PC-3 (cell line): ENCODE data around the gene SULT2B1. TPM values are rescaled to one million over a fixed set of nuclear protein-coding genes. Genes with fewer than 3 reads are reported as not detected.

ENCODE experiments used
- ATAC-seq: fragments of 200-7000 bp; cut with Tn5 transposase; 2 replicates; pipeline ENCODE4 v1.9.1; 2020; ENCODE audit warnings: mild to moderate bottlenecking, moderate library complexity
- BruUV-seq: library from RNA; stranded (reverse); fragments of 400-500 nt; replicated peaks from 2 replicates; lab custom pipeline; 2021; lab: Mats Ljungman, UMichigan
- CTCF ChIA-PET: fragments of 300-600 bp; sonication (Branson Sonifier 250); formaldehyde crosslinking; loops from one replicate; lab custom pipeline; 2022; ENCODE audit warnings: antibody characterized with exemption; lab: Charles Lee
- POLR2A ChIA-PET: fragments of 300-600 bp; sonication (Branson Sonifier 250); formaldehyde crosslinking; loops from one replicate; lab custom pipeline; 2022; ENCODE audit warnings: antibody characterized with exemption; ENCODE audit not compliant: unreplicated experiment; lab: Charles Lee
- DNase-seq: peaks from one replicate; pipeline ENCODE4 v3.0.0-alpha.2; 2015
- H2AFZ ChIP-seq: fragments of 300-600 bp; sonication (generic); 2 replicates; pipeline ENCODE4 v1.6.0; 2016; ENCODE audit warnings: antibody characterized with exemption, low read length
- H3F3A ChIP-seq: fragments of 300-600 bp; sonication (generic); one replicate; pipeline ENCODE4 v1.6.0; 2017; ENCODE audit warnings: antibody characterized with exemption, low read length, control low read depth, mild to moderate bottlenecking; ENCODE audit not compliant: unreplicated experiment
- H3K27ac ChIP-seq: fragments of 300-600 bp; sonication (generic); 2 replicates; pipeline ENCODE4 v1.5.1; 2016; ENCODE audit warnings: mild to moderate bottlenecking, low read length
- H3K27me3 ChIP-seq: fragments of 300-600 bp; sonication (generic); 2 replicates; pipeline ENCODE4 v1.6.1; 2016; ENCODE audit warnings: low read length, mixed read lengths
- H3K36me3 ChIP-seq: fragments of 300-600 bp; sonication (generic); 2 replicates; pipeline ENCODE4 v1.6.1; 2016; ENCODE audit warnings: low read depth, mixed run types, low read length, mixed read lengths
- H3K4me1 ChIP-seq: fragments of 300-600 bp; sonication (generic); 2 replicates; pipeline ENCODE4 v1.5.1; 2016; ENCODE audit warnings: low read length; ENCODE audit not compliant: insufficient read depth
- H3K4me2 ChIP-seq: fragments of 300-600 bp; sonication (generic); 2 replicates; pipeline ENCODE4 v1.6.0; 2016; ENCODE audit warnings: low read length
- H3K4me3 ChIP-seq: fragments of 300-600 bp; sonication (generic); 2 replicates; pipeline ENCODE4 v1.5.1; 2016; ENCODE audit warnings: mild to moderate bottlenecking, low read length, mixed read lengths
- H3K79me2 ChIP-seq: fragments of 300-600 bp; sonication (generic); 2 replicates; pipeline ENCODE4 v1.6.1; 2017; ENCODE audit warnings: low read length, mixed read lengths
- H3K9ac ChIP-seq: fragments of 300-600 bp; sonication (generic); 2 replicates; pipeline ENCODE4 v1.6.0; 2016; ENCODE audit warnings: mild to moderate bottlenecking, low read length
- H3K9me2 ChIP-seq: fragments of 300-600 bp; sonication (generic); replicated peaks from 2 replicates; pipeline ENCODE4 v1.6.1; 2016; ENCODE audit warnings: mixed run types, low read length, mixed read lengths
- H3K9me3 ChIP-seq: fragments of 300-600 bp; sonication (generic); 2 replicates; pipeline ENCODE4 v1.6.1; 2016; ENCODE audit warnings: low read length, mixed read lengths
- H4K20me1 ChIP-seq: fragments of 300-600 bp; sonication (generic); 2 replicates; pipeline ENCODE4 v1.6.1; 2016; ENCODE audit warnings: low read length, mixed read lengths
- EZH2 ChIP-seq: fragments of 300-600 bp; sonication (generic); IDR thresholded peaks from one replicate; pipeline ENCODE4 v1.6.1; 2017; ENCODE audit warnings: antibody characterized with exemption, mild to moderate bottlenecking, low read length; ENCODE audit not compliant: unreplicated experiment
- EZH2phosphoT487 ChIP-seq: fragments of 300-600 bp; sonication (generic); IDR thresholded peaks from 2 replicates; pipeline ENCODE4 v1.6.1; 2018; ENCODE audit warnings: mild to moderate bottlenecking, antibody characterized with exemption, low read length, borderline replicate concordance
- intact Hi-C: fragments of 100-400 bp; cut with micrococcal nuclease; formaldehyde crosslinking; loops from 2 replicates; pipeline ENCODE4 v1.9.0; 2023
- total RNA-seq: library from RNA; depleted of rRNA; stranded (reverse); fragments of >200 nt; gene quantifications from 2 replicates; pipeline ENCODE4 v1.2.3, GENCODE V29; 2014
- TF ChIP-seq, protein P1 (sequence below): fragments of 300-600 bp; sonication (generic); conservative IDR thresholded peaks from 2 replicates; pipeline ENCODE4 v1.5.1; 2017; ENCODE audit warnings: antibody characterized with exemption, low read depth, mild to moderate bottlenecking, low read length

The SULT2B1 gene
- total RNA-seq, 1 experiment from 2014 or later = 6.7 TPM

DNA sequence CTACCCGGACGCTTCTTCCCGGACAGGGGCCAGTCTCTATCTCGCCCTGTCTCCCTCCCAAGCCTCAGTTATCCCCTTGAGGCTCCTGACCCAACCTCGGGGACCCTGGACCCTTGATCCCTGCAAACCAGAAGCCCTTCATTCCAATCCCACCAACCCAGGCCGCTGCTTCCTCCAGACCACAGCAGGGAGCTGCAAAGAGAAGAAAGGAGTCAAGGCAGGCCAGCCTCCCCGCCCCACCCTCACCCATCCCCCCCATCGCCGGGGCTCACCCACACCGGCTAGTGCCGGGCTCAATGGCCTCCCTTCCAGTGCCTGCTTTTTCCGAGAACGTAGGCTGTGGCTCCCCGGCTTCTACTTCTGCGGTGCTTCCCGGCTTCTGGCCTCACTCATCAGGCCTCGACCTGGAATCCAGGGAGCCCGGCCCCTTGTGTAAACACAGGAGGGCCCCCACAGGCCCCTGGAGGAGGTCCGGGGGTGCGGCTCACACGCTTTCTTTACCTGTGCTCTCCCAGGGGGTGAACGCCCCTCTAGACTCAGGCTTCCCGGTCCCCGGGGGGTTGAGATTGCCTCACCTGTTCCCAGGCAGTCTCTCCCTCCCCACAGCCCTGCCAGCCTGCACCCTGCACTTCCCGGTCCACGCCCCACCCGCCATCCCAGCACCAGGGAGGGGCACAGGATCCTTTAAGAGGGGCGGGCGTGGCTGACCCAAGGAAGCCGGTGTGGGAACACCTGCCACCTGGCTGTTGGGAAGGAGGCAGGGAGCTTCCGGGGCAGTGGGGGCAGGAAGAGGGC lies 62.7 kb downstream of the SULT2B1 start, which contains the start of gene FAM83E:
TSS of gene FAM83E (minus strand) at position 641 of the 795 bp plus-strand sequence. CDS start 1,704 bp downstream, outside the sequence.
- no peaks in the 10 kb centered on the region for H3K9me2 ChIP-seq
- CTCF ChIA-PET = no interaction called here
- no peaks in the 10 kb centered on the region for H3K9me3 ChIP-seq
- no peak within 1 kb of the TSS for H3K9ac ChIP-seq
- peak; percentile 9; the same call in 1 of the 2 replicates for ATAC-seq
- POLR2A ChIA-PET = no interaction called here
- no peak within 1 kb of the TSS for H2AFZ ChIP-seq
- intact Hi-C loops = no loop called here
- H3K4me3 ChIP-seq = no peak within 1 kb of the TSS
- H3K4me2 ChIP-seq = no peak within 1 kb of the TSS
- H3F3A ChIP-seq = no peaks in the 10 kb centered on the region
- peak; percentile 41 for DNase-seq
- peaks cover 35% of the 10 kb centered on the region for H3K36me3 ChIP-seq
- TF ChIP-seq EZH2phosphoT487 (no peak), EZH2 (no peak)
- TF ChIP-seq, protein P1, sequence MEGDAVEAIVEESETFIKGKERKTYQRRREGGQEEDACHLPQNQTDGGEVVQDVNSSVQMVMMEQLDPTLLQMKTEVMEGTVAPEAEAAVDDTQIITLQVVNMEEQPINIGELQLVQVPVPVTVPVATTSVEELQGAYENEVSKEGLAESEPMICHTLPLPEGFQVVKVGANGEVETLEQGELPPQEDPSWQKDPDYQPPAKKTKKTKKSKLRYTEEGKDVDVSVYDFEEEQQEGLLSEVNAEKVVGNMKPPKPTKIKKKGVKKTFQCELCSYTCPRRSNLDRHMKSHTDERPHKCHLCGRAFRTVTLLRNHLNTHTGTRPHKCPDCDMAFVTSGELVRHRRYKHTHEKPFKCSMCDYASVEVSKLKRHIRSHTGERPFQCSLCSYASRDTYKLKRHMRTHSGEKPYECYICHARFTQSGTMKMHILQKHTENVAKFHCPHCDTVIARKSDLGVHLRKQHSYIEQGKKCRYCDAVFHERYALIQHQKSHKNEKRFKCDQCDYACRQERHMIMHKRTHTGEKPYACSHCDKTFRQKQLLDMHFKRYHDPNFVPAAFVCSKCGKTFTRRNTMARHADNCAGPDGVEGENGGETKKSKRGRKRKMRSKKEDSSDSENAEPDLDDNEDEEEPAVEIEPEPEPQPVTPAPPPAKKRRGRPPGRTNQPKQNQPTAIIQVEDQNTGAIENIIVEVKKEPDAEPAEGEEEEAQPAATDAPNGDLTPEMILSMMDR = no peak
- H3K27ac ChIP-seq = no peak within 1 kb of the TSS
- no TSS peak for BruUV-seq
- H3K4me1 ChIP-seq = peaks cover 21% of the 10 kb centered on the region
- H3K27me3 ChIP-seq = no peaks in the 10 kb centered on the region
- peaks cover 32% of the 10 kb centered on the region for H4K20me1 ChIP-seq
- H3K79me2 ChIP-seq = peaks cover 35% of the 10 kb centered on the region

GRCh38 chr19:48615231-48616040 lies 63.5 kb downstream of the SULT2B1 start:
- Histone ChIP-seq H3K4me3 (no peak overlapping the region), H3K9me2 (no peaks in the 10 kb centered on the region), H3K36me3 (peaks cover 35% of the 10 kb centered on the region), H3K9ac (no peak overlapping the region), H4K20me1 (peaks cover 32% of the 10 kb centered on the region), H3K27me3 (no peaks in the 10 kb centered on the region), H2AFZ (no peak overlapping the region), H3F3A (no peaks in the 10 kb centered on the region), H3K9me3 (no peaks in the 10 kb centered on the region), H3K79me2 (peaks cover 42% of the 10 kb centered on the region), H3K4me2 (no peak overlapping the region), H3K4me1 (peaks cover 27% of the 10 kb centered on the region), H3K27ac (no peak overlapping the region)
- no peak for DNase-seq
- CTCF ChIA-PET = no interaction called here
- ATAC-seq = no peak
- BruUV-seq = no TSS peak
- POLR2A ChIA-PET = no interaction called here
- intact Hi-C loops = no loop called here
- no peak for TF ChIP-seq EZH2
- no peak for TF ChIP-seq EZH2phosphoT487
- TF ChIP-seq, protein P1 = no peak
